HFF-Myc (cell line): ENCODE data around the gene NOP14.
A peak's percentile ranks its signal among the peaks of the same experiment; 100 is the strongest.

Experiments
- DNase-seq: peaks from one replicate; pipeline ENCODE4 v3.0.0-alpha.2; 2011; ENCODE audit warnings: low read depth; ENCODE audit errors: extremely low read depth
- H3K4me3 ChIP-seq: replicated peaks from 2 replicates; pipeline ENCODE4 v1.5.1; 2011; ENCODE audit warnings: low read depth, mild to moderate bottlenecking, control low read depth, low read length
- CTCF ChIP-seq: IDR thresholded peaks from 2 replicates; pipeline ENCODE4 v1.5.1; 2012; ENCODE audit warnings: mild to moderate bottlenecking, low read depth, low read length, control low read depth; ENCODE audit errors: missing control alignments

The NOP14 gene

GRCh38 chr4:2913168-2913567 lies 50.0 kb downstream of the NOP14 start:
- no peak for DNase-seq
- no peak for TF ChIP-seq CTCF
- no peak overlapping the region for H3K4me3 ChIP-seq

GRCh38 chr4:2911868-2912267 lies 51.3 kb downstream of the NOP14 start:
- H3K4me3 ChIP-seq: no peak overlapping the region
- no peak for TF ChIP-seq CTCF
- DNase-seq: no peak

GRCh38 chr4:2910409-2910808 lies 52.8 kb downstream of the NOP14 start:
- peak; percentile 6 for TF ChIP-seq CTCF
- DNase-seq: no peak
- no peak overlapping the region for H3K4me3 ChIP-seq

- DNase-seq: no peak
- TF ChIP-seq CTCF: no peak
- H3K4me3 ChIP-seq: no peak overlapping the region
Observed at GRCh38 chr4:2909583-2909982, 53.6 kb downstream of the NOP14 start.

GRCh38 chr4:2908686-2909085 lies 54.5 kb downstream of the NOP14 start:
- DNase-seq: no peak
- no peak for TF ChIP-seq CTCF
- no peak overlapping the region for H3K4me3 ChIP-seq

GRCh38 chr4:2907706-2908293 lies 55.4 kb downstream of the NOP14 start:
- no peak for DNase-seq
- H3K4me3 ChIP-seq: no peak overlapping the region

More at GRCh38 chr4:2907706-2908293, 55.4 kb downstream of the NOP14 start:
- TF ChIP-seq CTCF: no peak
